ENCODE data around the gene ZAP70. TPM values are rescaled to one million over a fixed set of nuclear protein-coding genes. Genes with fewer than 3 reads are reported as not detected.
"Not testable (repeated sequence)": the region's sequence is repeated elsewhere in the genome, so short reads cannot be mapped to it uniquely, and the experiment has no call there.

Gene ZAP70
- total and polyA plus RNA-seq, 2 donors (not counting 3 experiments of a cell fraction or from before 2014, with no cell fraction given): 0.14 TPM; not detected in 1

GRCh38 chr2:97711394-97711711 is 2.0 kb upstream of the ZAP70 start:
- BruUV-seq (replicated peaks): no TSS peak
- H3K4me1 ChIP-seq (ENCODE audit: control insufficient read depth, extremely low read depth, insufficient read depth, low read length): no peaks in the 10 kb centered on the region
- TF ChIP-seq EZH2 (IDR thresholded peaks at IDR 0.05; ENCODE audit: borderline replicate concordance, low read depth, low read length, severe bottlenecking) (no peak), POLR2AphosphoS5 (IDR thresholded peaks at IDR 0.05; ENCODE audit: insufficient read depth, low read depth, low read length) (no peak), JUN (IDR thresholded peaks at IDR 0.05; ENCODE audit: borderline replicate concordance, insufficient read depth, insufficient read length, low read depth) (no peak), POLR2A (IDR thresholded peaks at IDR 0.05; ENCODE audit: low read depth, low read length) (no peak), GATA2 (IDR thresholded peaks at IDR 0.05; ENCODE audit: insufficient read depth, insufficient read length, low read depth, low read length) (no peak), MYC (IDR thresholded peaks at IDR 0.05; ENCODE audit: low read depth, low read length) (no peak), FOS (IDR thresholded peaks at IDR 0.05; ENCODE audit: borderline replicate concordance, insufficient read depth, low read length) (no peak), MAX (IDR thresholded peaks at IDR 0.05; ENCODE audit: insufficient read depth, insufficient read length) (no peak), CTCF (IDR thresholded peaks at IDR 0.05; ENCODE audit: extremely low read depth in 1 of 2, insufficient read depth in 1 of 2, low read depth in 1 of 2, low read length in 2 of 2) (no peak)
- no peaks in the 10 kb centered on the region for H4K20me1 ChIP-seq (replicated peaks; ENCODE audit: control insufficient read depth, extremely low read depth, insufficient read depth, low read length)
- peaks cover 0 to 2% of the 10 kb centered on the region in 2 experiments for H3K27me3 ChIP-seq (ENCODE audit: control insufficient read depth in 2 of 2, insufficient read depth in 2 of 2, low read length in 2 of 2)
- no peak overlapping the region for H3K4me2 ChIP-seq (ENCODE audit: insufficient read depth, low read length)
- ChIA-PET POLR2A (interaction anchor here (0.6 kb wide), 1 partner anchor 49 kb away, joined by 4 read pairs; no protein-coding TSS in a partner anchor), CTCF (interaction anchor here (4.6 to 9.1 kb wide), 3 partner anchors 12 to 674 kb away, joined by 56 to 68 read pairs (median 61); no protein-coding TSS in a partner anchor)
- H3K9me1 ChIP-seq (replicated peaks; ENCODE audit: control insufficient read depth, extremely low read depth, insufficient read depth, low read length): no peaks in the 10 kb centered on the region
- H3K9ac ChIP-seq (replicated peaks; ENCODE audit: extremely low read depth, insufficient read depth, low read length): no peak overlapping the region
- intact Hi-C loops (cut with micrococcal nuclease) (no loop called here), dilution Hi-C loops (cut with MboI; ENCODE audit: extremely low pct_ligation_motif_present, low sequenced_read_pairs) (no loop called here)
- DNase-seq (ENCODE audit: low read depth, low spot score): no peak
- H3K9me3 ChIP-seq (replicated peaks; ENCODE audit: control insufficient read depth, insufficient read depth, low read length): no peaks in the 10 kb centered on the region
- H3K36me3 ChIP-seq (ENCODE audit: control insufficient read depth in 2 of 2, extremely low read depth in 1 of 2, insufficient read depth in 2 of 2, low read length in 2 of 2): no peaks in the 10 kb centered on the region
- FAIRE-seq: no peak
- no peaks in the 10 kb centered on the region for H3K79me2 ChIP-seq (ENCODE audit: control insufficient read depth, insufficient read depth, low read length)
- H3K4me3 ChIP-seq (replicated peaks in 1 of 3; ENCODE audit: insufficient read depth in 1 of 3, low read depth in 1 of 3, low read length in 3 of 3): no peak overlapping the region
- no peak overlapping the region for H3K27ac ChIP-seq (ENCODE audit: insufficient read depth, low read depth, low read length)
- H2AFZ ChIP-seq (ENCODE audit: low read depth, low read length): no peak overlapping the region

GRCh38 chr2:97712175-97712574 is 1.2 kb upstream of the ZAP70 start:
- H3K9me3 ChIP-seq (replicated peaks; ENCODE audit: control insufficient read depth, insufficient read depth, low read length); H3K79me2 ChIP-seq (ENCODE audit: control insufficient read depth, insufficient read depth, low read length); H3K36me3 ChIP-seq (ENCODE audit: control insufficient read depth in 2 of 2, extremely low read depth in 1 of 2, insufficient read depth in 2 of 2, low read length in 2 of 2); H3K27ac ChIP-seq (ENCODE audit: insufficient read depth, low read depth, low read length); H3K9ac ChIP-seq (replicated peaks; ENCODE audit: extremely low read depth, insufficient read depth, low read length); DNase-seq (ENCODE audit: low read depth, low spot score); H3K4me2 ChIP-seq (ENCODE audit: insufficient read depth, low read length); dilution Hi-C loops (cut with MboI; ENCODE audit: extremely low pct_ligation_motif_present, low sequenced_read_pairs); intact Hi-C loops (cut with micrococcal nuclease); POLR2A ChIA-PET; BruUV-seq (replicated peaks); H4K20me1 ChIP-seq (replicated peaks; ENCODE audit: control insufficient read depth, extremely low read depth, insufficient read depth, low read length); H3K27me3 ChIP-seq (ENCODE audit: control insufficient read depth in 2 of 2, insufficient read depth in 2 of 2, low read length in 2 of 2); H3K9me1 ChIP-seq (replicated peaks; ENCODE audit: control insufficient read depth, extremely low read depth, insufficient read depth, low read length); H3K4me1 ChIP-seq (ENCODE audit: control insufficient read depth, extremely low read depth, insufficient read depth, low read length); H3K4me3 ChIP-seq (replicated peaks in 1 of 3; ENCODE audit: insufficient read depth in 1 of 3, low read depth in 1 of 3, low read length in 3 of 3); H2AFZ ChIP-seq (ENCODE audit: low read depth, low read length); FAIRE-seq: not testable (repeated sequence)
- CTCF ChIA-PET: interaction anchor here (1.0 to 9.1 kb wide), 3 partner anchors 13 to 673 kb away, joined by 3 to 68 read pairs (median 61); no protein-coding TSS in a partner anchor
